HUES6 (cell line): ENCODE data around the gene TAB3.
"Not testable (repeated sequence)": the region's sequence is repeated elsewhere in the genome, so short reads cannot be mapped to it uniquely, and the experiment has no call there.

ENCODE experiments used
- H3K27ac ChIP-seq: 2 replicates; pipeline ENCODE4 v1.7.0; 2013; ENCODE audit warnings: low read depth, mild to moderate bottlenecking, low read length, inconsistent platforms
- H3K27me3 ChIP-seq: 2 replicates; pipeline ENCODE4 v1.6.1; 2013; ENCODE audit warnings: low read length; ENCODE audit not compliant: control insufficient read depth, insufficient read depth
- H3K36me3 ChIP-seq: 2 replicates; pipeline ENCODE4 v1.6.1; 2013; ENCODE audit warnings: low read length; ENCODE audit not compliant: control insufficient read depth, insufficient read depth
- H3K4me1 ChIP-seq: 2 replicates; pipeline ENCODE4 v1.6.1; 2013; ENCODE audit warnings: low read length; ENCODE audit not compliant: control insufficient read depth, insufficient read depth
- H3K4me3 ChIP-seq: 2 replicates; pipeline ENCODE4 v1.5.1; 2013; ENCODE audit warnings: low read depth, low read length
- H3K9ac ChIP-seq: one replicate; pipeline ENCODE4 v1.6.1; 2013; ENCODE audit warnings: mild to moderate bottlenecking, low read length
- H3K9me3 ChIP-seq: 2 replicates; pipeline ENCODE4 v1.6.1; 2013; ENCODE audit warnings: low read depth, low read length; ENCODE audit not compliant: control insufficient read depth, insufficient read depth

The TAB3 gene

DNA sequence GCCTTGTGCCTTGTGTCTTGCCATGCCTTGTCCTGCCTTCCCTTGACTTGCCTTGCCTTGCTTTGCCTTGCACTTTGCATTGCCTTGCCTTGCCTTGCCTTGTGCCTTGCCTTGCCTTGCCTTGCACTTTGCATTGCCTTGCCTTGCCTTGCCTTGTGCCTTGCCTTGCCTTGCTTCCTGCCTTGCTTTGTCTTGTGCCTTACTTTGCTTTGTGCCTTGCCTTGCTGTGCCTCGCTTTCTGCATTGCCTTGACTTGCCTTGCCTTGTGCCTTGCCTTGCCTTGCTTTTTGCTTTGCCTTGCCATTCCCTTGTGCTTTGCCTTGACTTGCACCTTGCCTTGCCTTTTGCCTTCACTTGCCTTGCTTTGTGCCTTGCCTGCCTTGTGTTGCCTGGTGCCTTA lies 91.8 kb downstream of the TAB3 start:
- not testable (repeated sequence) for H3K36me3 ChIP-seq, H3K4me3 ChIP-seq, H3K4me1 ChIP-seq, H3K27ac ChIP-seq, H3K9ac ChIP-seq
- peaks cover 17% of the 10 kb centered on the region; the same call in 1 of the 2 replicates for H3K9me3 ChIP-seq
- H3K27me3 ChIP-seq, result peaks cover 81% of the 10 kb centered on the region

DNA sequence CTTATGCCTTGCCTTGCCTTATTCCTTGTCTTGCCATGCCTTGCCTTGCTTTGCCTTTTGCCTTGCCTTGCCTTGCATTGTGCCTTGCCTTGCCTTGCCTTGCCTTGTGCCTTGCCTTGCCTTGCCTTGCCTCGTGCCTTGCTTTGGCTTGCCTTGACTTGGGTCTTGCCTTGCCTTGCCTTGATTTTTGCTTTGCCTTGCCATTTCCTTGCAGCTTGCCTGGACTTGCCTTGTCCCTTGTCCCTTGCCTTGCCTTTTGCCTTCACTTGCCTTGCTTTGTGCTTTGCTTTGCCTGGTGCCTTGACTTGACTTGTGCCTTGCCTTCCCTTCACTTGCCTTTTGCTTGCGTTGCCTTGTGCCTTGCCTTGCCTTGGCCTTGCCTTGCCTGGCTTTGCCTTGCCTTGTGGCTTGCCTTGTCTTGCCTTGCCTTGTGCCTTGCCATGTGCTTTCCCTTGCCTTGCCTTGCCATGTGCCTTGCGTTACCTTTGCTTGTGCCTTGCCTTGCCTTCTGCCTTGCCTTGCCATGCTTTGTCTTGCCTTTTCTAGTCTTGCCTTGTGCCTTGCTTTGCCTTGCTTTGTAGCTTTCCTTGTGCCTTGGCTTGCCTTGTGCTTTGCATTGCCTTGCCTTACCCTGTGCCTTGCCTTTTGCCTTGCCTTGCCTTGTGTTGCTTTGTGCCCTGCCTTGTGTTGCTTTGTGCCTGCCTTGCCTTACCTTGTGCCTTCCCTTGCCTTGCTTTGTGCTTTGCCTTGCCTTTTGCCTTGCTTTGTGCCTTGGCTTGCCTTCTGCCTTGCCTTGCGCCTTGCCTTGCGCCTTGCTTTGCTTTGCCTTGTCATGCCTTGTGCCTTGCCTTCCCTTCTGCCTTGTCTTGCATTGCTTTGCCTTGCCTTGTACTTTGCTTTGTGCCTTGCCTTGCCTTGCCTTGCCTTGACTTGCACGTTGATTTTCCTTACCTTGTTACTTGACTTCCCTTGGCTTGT lies 92.8 kb downstream of the TAB3 start:
- no peak overlapping the region for H3K4me3 ChIP-seq
- no peaks in the 10 kb centered on the region for H3K36me3 ChIP-seq
- H3K9me3 ChIP-seq, result peaks cover 16% of the 10 kb centered on the region; the same call in 1 of the 2 replicates
- H3K27ac ChIP-seq, result no peak overlapping the region
- peaks cover 82% of the 10 kb centered on the region for H3K27me3 ChIP-seq
- H3K4me1 ChIP-seq, result no peaks in the 10 kb centered on the region
- H3K9ac ChIP-seq, result no peak overlapping the region

DNA sequence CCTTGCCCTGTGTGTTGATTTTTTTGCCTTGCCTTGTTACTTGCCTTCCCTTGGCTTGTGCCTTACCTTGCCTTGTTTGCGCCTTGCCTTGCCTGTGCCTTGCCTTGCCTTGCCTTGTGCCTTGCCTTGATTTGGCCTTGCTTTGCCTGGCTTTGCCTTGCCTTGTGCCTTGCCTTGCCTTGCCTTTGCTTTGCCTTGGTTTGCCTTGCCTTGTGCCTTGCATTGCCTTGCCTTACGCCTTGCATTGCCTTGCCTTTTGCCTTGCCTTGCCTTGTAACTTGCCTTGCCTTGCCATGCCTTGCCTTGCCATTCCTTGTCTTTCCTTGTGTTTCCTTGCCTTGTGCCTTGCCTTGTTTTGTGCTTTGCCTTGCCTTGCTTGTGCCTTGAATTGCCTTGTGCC lies 94.6 kb downstream of the TAB3 start:
- H3K27me3 ChIP-seq, result peaks cover 86% of the 10 kb centered on the region
- H3K27ac ChIP-seq, result no peak overlapping the region
- H3K9me3 ChIP-seq, result peaks cover 5% of the 10 kb centered on the region; the same call in 1 of the 2 replicates
- no peaks in the 10 kb centered on the region for H3K36me3 ChIP-seq
- no peaks in the 10 kb centered on the region for H3K4me1 ChIP-seq
- no peak overlapping the region for H3K9ac ChIP-seq
- H3K4me3 ChIP-seq, result no peak overlapping the region

DNA sequence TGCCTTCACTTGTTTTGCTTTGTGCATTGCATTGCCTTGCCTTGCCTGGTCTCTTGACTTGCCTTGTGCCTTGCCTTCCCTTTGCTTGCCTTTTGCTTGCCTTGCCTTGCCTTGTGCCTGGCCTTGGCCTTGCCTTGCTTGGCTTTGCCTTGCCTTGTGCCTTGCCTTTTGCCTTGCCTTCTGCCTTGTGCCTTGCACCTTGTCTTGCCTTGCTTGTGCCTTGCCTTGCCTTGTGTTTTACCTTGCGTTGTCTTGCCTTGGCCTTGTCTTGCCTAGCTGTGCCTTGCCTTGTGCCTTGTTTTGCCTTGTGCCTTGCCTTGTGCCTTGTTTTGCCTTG lies 95.3 kb downstream of the TAB3 start:
- Histone ChIP-seq H3K9me3 (peaks cover 5% of the 10 kb centered on the region; the same call in 1 of the 2 replicates), H3K4me3 (no peak overlapping the region), H3K36me3 (no peaks in the 10 kb centered on the region), H3K4me1 (no peaks in the 10 kb centered on the region), H3K9ac (no peak overlapping the region), H3K27me3 (peaks cover 88% of the 10 kb centered on the region), H3K27ac (no peak overlapping the region)

DNA sequence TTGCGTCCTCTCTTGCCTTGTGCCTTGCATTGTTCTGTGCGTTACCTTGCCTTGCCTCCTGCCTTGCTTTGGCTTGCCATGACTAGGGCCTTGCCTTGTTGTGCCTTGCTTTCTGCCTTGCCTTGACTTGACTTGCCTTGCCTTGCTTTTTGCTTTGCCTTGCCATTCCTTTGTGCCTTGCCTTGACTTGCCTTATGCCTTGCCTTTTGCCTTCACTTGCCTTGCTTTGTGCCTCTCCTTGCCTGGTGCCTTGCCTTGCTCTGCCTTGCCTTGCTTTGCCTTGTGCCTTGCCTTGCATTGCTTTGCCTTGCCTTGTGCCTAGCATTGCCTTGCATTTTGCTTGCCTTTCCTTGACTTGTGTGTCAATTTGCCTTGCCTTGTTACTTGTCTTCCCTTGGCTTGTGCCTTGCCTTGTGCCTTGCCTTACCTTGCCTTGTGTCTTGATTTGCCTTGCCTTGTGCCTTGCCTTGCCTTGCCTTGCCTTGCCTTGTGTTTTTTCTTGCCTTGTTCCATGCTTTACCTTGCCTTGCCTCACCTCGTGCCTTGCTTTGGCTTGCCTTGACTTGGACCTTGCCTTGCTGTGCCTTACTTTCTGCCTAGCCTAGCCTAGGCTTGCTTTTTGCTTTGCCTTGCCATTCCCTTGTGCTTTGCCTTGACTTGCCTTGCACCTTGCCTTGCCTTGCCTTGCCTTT lies 95.8 kb downstream of the TAB3 start:
- H3K9me3 ChIP-seq, result peaks cover 5% of the 10 kb centered on the region; the same call in 1 of the 2 replicates
- no peak overlapping the region for H3K4me3 ChIP-seq

DNA sequence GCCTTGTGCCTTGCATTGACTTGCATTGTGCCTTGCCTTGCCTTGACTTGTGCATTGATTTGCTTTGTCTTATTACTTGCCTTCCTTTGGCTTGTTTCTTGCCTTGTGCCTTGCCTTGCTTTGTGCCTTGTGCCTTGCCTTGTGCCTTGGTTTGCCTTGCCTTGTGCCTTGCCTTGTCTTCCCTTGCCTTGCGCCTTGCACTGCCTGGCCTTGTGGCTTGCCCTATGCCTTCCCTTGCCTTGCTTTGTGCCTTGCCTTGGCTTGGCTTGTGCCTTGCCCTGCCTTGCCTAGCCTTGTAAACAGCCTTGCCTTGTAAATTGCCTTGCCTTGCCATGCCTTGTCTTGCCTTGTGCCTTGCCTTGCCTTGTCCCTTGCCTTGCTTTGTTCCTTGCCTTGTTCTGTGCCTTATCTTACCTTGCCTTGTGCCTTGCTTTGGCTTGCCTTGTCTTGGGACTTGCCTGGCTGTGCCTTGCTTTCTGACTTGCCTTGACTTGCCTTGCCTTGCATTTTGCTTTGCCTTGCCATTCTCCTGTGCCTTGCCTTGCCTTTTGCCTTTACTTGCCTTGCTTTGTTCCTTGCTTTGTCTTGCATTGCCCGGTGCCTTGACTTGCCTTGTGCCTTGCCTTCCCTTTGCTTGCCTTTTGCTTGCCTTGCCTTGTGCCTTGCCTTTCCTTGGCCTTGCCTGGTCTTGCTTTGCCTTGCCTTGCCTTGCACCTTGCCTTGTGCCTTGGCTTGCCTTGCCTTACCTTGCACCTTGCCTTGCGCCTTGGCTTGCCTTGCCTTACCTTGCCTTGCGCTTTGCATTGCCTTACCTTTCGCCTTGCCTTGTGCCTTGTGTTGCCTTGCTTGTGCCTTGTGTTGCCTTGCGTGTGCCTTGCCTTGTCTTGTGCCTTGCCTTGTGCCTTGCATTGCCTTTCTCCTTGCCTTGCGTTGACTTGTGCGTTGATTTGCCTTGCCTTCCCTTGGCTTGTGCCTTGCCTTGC lies 97.5 kb downstream of the TAB3 start:
- peaks cover 68% of the 10 kb centered on the region for H3K27me3 ChIP-seq
- H3K9me3 ChIP-seq, result peaks cover 5% of the 10 kb centered on the region; the same call in 1 of the 2 replicates
- no peaks in the 10 kb centered on the region for H3K36me3 ChIP-seq
- H3K4me3 ChIP-seq, result no peak overlapping the region
- no peak overlapping the region for H3K27ac ChIP-seq
- H3K9ac ChIP-seq, result no peak overlapping the region
- no peaks in the 10 kb centered on the region for H3K4me1 ChIP-seq

More for the DNA sequence above, 95.8 kb downstream of the TAB3 start:
- H3K27me3 ChIP-seq, result peaks cover 83% of the 10 kb centered on the region
- no peaks in the 10 kb centered on the region for H3K36me3 ChIP-seq
- H3K27ac ChIP-seq, result no peak overlapping the region
- H3K9ac ChIP-seq, result no peak overlapping the region
- H3K4me1 ChIP-seq, result no peaks in the 10 kb centered on the region

DNA sequence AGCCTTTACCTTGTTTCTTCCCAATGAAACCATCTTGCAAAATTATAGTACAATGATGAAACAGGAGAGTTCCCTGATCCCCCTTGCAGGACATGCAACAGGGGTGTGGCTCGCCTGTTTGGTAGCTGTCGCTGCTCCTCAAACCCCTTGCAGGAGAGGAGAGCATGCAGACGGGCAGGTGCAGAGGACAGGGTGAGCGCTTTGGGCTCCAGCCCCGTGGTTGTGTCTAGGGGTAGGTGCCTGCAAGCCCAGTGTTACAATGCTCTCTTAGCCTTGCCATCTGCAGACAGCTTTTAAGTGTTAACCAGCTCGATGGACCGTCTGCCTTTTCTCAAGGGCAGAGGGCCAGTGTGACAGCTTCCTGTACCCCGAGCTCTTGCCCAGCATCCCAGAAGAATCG lies 102.0 kb downstream of the TAB3 start:
- Histone ChIP-seq H3K4me3 (no peak overlapping the region), H3K9ac (no peak overlapping the region), H3K9me3 (no peaks in the 10 kb centered on the region; the same call in 1 of the 2 replicates), H3K27me3 (peaks cover 37% of the 10 kb centered on the region), H3K36me3 (no peaks in the 10 kb centered on the region), H3K4me1 (no peaks in the 10 kb centered on the region), H3K27ac (no peak overlapping the region)

DNA sequence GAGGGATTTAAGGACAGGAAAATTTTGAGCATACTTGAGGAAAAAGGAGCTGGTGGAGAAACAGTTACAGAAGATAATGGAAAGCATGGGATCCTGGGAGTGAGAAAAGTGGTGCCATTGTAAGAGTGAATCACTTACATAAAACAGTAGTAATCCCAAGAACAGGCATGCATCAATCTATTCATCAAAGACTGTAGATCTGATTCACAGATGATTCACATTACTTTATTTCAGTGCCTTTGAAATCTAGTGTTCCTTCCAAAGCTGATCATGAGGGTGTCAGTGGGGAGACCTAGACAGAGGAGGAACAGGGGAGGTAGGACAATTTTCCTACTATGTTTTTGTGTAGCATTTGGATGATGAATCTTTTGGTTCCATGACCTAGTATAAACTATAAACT lies 102.7 kb downstream of the TAB3 start:
- H3K27me3 ChIP-seq, result peaks cover 31% of the 10 kb centered on the region
- no peaks in the 10 kb centered on the region for H3K4me1 ChIP-seq
- H3K36me3 ChIP-seq, result no peaks in the 10 kb centered on the region
- H3K27ac ChIP-seq, result no peak overlapping the region
- no peak overlapping the region for H3K4me3 ChIP-seq
- no peak overlapping the region for H3K9ac ChIP-seq
- H3K9me3 ChIP-seq, result no peaks in the 10 kb centered on the region

DNA sequence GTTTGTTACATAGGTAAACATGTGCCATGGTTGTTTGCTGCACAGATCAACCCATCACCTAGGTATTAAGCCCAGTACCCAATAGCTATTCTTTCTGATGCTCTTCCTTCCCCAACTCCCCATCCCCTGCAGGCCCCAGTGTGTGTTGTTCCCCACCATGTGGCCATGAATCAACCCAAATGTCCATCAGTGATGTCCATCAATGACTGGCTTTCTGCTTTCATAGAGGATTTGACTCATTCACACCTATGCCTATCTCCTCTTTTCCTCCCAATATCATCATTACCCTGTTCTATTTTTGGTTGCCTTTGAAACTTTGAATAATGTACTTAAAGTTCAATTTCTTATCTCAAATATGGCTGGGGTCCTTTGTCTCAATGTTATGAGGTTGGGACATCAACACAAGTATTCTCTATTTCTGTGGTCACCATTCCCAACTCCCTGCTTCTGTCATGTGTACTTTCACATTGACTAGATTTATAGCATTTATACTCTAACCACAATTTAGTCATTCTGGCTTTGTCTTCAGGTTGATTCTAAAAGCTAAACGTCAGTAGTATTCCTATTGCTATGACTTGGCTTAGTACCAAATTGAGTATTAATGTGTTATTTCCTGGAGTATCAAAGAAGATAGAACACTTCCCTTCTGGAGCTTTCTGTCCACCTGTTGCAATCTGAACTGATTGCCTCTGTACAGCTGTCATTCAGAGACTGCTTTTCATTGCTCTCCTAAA lies 107.2 kb downstream of the TAB3 start:
- Histone ChIP-seq H3K9me3 (no peaks in the 10 kb centered on the region), H3K27me3 (0 out of 2 replicates have a peak, but pooled peaks cover 6% of the 10 kb centered on the region), H3K9ac (no peak overlapping the region), H3K4me3 (no peak overlapping the region), H3K27ac (no peak overlapping the region), H3K36me3 (no peaks in the 10 kb centered on the region), H3K4me1 (no peaks in the 10 kb centered on the region)

DNA sequence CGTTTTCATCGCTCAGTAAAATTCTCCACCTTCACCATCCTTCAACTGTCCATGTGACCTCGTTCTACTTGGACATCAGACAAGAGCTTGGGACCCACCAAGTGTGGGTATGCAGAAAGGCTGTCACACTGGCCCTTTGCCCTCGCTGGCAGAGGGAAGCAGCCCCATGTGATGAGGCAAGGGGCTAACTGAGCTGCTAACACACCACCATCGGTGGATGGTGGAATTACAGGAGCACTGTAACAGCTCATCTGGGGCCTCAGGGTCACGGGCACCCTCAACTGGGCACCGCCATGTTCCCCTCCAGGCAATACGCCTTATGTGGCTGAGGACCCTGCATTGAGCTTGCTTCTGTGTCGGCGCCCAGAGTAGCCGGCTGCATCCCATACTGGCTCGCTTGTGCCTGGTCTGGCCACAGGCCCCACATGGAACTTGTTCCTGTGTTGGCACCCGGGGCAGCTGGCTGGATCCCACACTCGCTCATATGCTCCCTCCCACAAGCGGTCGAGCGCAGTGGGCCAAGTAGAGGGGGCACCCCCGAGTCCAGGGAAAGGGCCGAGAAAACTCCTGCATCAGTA lies 109.5 kb downstream of the TAB3 start:
- H3K4me3 ChIP-seq, result no peak overlapping the region
- 0 out of 2 replicates have a peak, but pooled peaks cover 2% of the 10 kb centered on the region for H3K27me3 ChIP-seq
- no peak overlapping the region for H3K27ac ChIP-seq
- no peaks in the 10 kb centered on the region for H3K36me3 ChIP-seq
- no peaks in the 10 kb centered on the region for H3K4me1 ChIP-seq
- H3K9ac ChIP-seq, result no peak overlapping the region
- H3K9me3 ChIP-seq, result no peaks in the 10 kb centered on the region
